ENCODE results near the gene MNS1. TPM values are rescaled to one million over a fixed set of nuclear protein-coding genes. Genes with fewer than 3 reads are reported as not detected.

Gene MNS1
- total RNA-seq, 1 experiment from 2014 or later = 3.8 TPM

DNA sequence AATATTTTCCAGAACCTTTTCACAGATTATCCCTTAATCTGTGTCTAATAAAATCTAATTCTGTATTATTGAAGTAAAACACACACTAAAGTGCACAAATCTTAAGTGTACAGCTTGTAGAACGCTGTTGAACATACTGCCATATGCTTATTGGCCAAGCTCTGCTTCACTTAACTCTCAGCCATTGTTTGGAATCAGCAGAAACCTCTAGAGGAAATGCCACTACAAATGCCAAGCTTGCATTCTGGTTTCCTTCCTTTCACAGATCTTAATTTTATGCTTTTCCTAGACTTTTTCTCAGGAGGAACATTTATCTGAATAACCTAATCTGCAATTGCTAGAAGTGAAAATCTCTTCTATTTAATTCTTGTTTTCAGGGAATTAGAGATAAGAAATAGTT is 10.1 kb downstream of the MNS1 start:
- no peak overlapping the region for H3K27ac ChIP-seq (ENCODE audit: low read length)
- no peak overlapping the region for H3K4me3 ChIP-seq (ENCODE audit: low read depth in 2 of 2, low read length in 2 of 2)
- DNase-seq (ENCODE audit: low read depth, low spot score) = no peak
- no peaks in the 10 kb centered on the region for H3K27me3 ChIP-seq (ENCODE audit: control insufficient read depth, insufficient read depth, low read length)
- TF ChIP-seq TCF7L2 (IDR thresholded peaks at IDR 0.05; ENCODE audit: low read depth, low read length) = no peak
- no peak for TF ChIP-seq SIN3A (IDR thresholded peaks at IDR 0.05; ENCODE audit: borderline replicate concordance, insufficient read depth, low read depth, low read length)
- no peak for TF ChIP-seq REST (IDR thresholded peaks at IDR 0.05; ENCODE audit: insufficient read depth in 1 of 2, low read depth in 2 of 2, low read length in 1 of 2)
- no peak for TF ChIP-seq POLR2AphosphoS5 (IDR thresholded peaks at IDR 0.05; ENCODE audit: low read depth, low read length)
- TF ChIP-seq, protein P1, sequence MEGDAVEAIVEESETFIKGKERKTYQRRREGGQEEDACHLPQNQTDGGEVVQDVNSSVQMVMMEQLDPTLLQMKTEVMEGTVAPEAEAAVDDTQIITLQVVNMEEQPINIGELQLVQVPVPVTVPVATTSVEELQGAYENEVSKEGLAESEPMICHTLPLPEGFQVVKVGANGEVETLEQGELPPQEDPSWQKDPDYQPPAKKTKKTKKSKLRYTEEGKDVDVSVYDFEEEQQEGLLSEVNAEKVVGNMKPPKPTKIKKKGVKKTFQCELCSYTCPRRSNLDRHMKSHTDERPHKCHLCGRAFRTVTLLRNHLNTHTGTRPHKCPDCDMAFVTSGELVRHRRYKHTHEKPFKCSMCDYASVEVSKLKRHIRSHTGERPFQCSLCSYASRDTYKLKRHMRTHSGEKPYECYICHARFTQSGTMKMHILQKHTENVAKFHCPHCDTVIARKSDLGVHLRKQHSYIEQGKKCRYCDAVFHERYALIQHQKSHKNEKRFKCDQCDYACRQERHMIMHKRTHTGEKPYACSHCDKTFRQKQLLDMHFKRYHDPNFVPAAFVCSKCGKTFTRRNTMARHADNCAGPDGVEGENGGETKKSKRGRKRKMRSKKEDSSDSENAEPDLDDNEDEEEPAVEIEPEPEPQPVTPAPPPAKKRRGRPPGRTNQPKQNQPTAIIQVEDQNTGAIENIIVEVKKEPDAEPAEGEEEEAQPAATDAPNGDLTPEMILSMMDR (IDR thresholded peaks at IDR 0.05) = no peak
- CTCF ChIA-PET = no interaction called here
- ATAC-seq = no peak
- in situ Hi-C loops (cut with HindIII; ENCODE audit: low pct_unique_long_range_greater_than_20kb, low sequenced_read_pairs) (no loop called here), intact Hi-C loops (cut with micrococcal nuclease; ENCODE audit: unreplicated experiment) (no loop called here)
- no peaks in the 10 kb centered on the region for H3K4me1 ChIP-seq (ENCODE audit: control insufficient read depth, insufficient read depth, low read length)
- POLR2A ChIA-PET = no interaction called here
- no peaks in the 10 kb centered on the region for H3K36me3 ChIP-seq (ENCODE audit: control insufficient read depth, insufficient read depth, low read length)
- no TSS peak for BruUV-seq (replicated peaks)
- H3K9me3 ChIP-seq (ENCODE audit: control insufficient read depth, insufficient read depth, low read depth, low read length) = no peaks in the 10 kb centered on the region

GRCh38 chr15:56445746-56446145 is 19.2 kb downstream of the MNS1 start:
- H3K27me3 ChIP-seq (ENCODE audit: control insufficient read depth, insufficient read depth, low read length) = no peaks in the 10 kb centered on the region
- TF ChIP-seq, protein P1 (IDR thresholded peaks at IDR 0.05) = no peak
- no peak for TF ChIP-seq REST (IDR thresholded peaks at IDR 0.05; ENCODE audit: insufficient read depth in 1 of 2, low read depth in 2 of 2, low read length in 1 of 2)
- ATAC-seq (no peak), DNase-seq (ENCODE audit: low read depth, low spot score) (no peak)
- no peaks in the 10 kb centered on the region for H3K4me1 ChIP-seq (ENCODE audit: control insufficient read depth, insufficient read depth, low read length)
- H3K27ac ChIP-seq (ENCODE audit: low read length) = no peak overlapping the region
- no peak overlapping the region for H3K4me3 ChIP-seq (ENCODE audit: low read depth in 2 of 2, low read length in 2 of 2)
- intact Hi-C loops (cut with micrococcal nuclease; ENCODE audit: unreplicated experiment) = no loop called here
- in situ Hi-C loops (cut with HindIII; ENCODE audit: low pct_unique_long_range_greater_than_20kb, low sequenced_read_pairs) = no loop called here
- no peaks in the 10 kb centered on the region for H3K36me3 ChIP-seq (ENCODE audit: control insufficient read depth, insufficient read depth, low read length)
- ChIA-PET CTCF (no interaction called here), POLR2A (no interaction called here)
- H3K9me3 ChIP-seq (ENCODE audit: control insufficient read depth, insufficient read depth, low read depth, low read length) = no peaks in the 10 kb centered on the region
- no TSS peak for BruUV-seq (replicated peaks)

All from Panc1 (cell line).